ENCODE measurements around the gene TDRD6.

- TF ChIP-seq CTCF (conservative IDR thresholded peaks at IDR 0.05 in 1 of 2, IDR thresholded peaks at IDR 0.05 in 1 of 2; ENCODE audit: extremely low read depth in 1 of 2, insufficient read depth in 1 of 2, low read depth in 1 of 2, low read length in 2 of 2) (no peak), EZH2 (IDR thresholded peaks at IDR 0.05; ENCODE audit: borderline replicate concordance, low read length) (no peak)
Observed at GRCh38 chr6:46748940-46749503, 61.3 kb downstream of the TDRD6 start.
